Nephron progenitor cell (in vitro differentiated cells): ENCODE data around the gene MBLAC1.

Source experiments
- DNase-seq: peaks from one replicate; pipeline ENCODE4 v3.0.0; 2021
- H3K27ac Mint-ChIP-seq: 2 replicates; pipeline ENCODE4 v1.8.0; 2021; ENCODE audit warnings: mild to moderate bottlenecking, moderate library complexity, mixed read lengths
- H3K27me3 Mint-ChIP-seq: 2 replicates; pipeline ENCODE4 v1.8.0; 2021; ENCODE audit warnings: mild to moderate bottlenecking, low read depth, mixed read lengths; ENCODE audit not compliant: poor library complexity
- H3K36me3 Mint-ChIP-seq: 2 replicates; pipeline ENCODE4 v1.8.0; 2021; ENCODE audit warnings: low read depth, mixed read lengths
- H3K4me1 Mint-ChIP-seq: 2 replicates; pipeline ENCODE4 v1.8.0; 2021; ENCODE audit warnings: mixed read lengths
- H3K4me3 Mint-ChIP-seq: 2 replicates; pipeline ENCODE4 v1.8.0; 2021; ENCODE audit warnings: mild to moderate bottlenecking, moderate library complexity, mixed read lengths
- H3K9me3 Mint-ChIP-seq: 2 replicates; pipeline ENCODE4 v1.8.0; 2021; ENCODE audit warnings: mild to moderate bottlenecking, moderate library complexity, mixed read lengths
- TF ChIP-seq, protein P1 (sequence below): fragments of 200-600 bp; sonication (generic); IDR thresholded peaks from 2 replicates; pipeline ENCODE4 v1.5.0; 2021; ENCODE audit warnings: antibody characterized with exemption

Gene MBLAC1

DNA sequence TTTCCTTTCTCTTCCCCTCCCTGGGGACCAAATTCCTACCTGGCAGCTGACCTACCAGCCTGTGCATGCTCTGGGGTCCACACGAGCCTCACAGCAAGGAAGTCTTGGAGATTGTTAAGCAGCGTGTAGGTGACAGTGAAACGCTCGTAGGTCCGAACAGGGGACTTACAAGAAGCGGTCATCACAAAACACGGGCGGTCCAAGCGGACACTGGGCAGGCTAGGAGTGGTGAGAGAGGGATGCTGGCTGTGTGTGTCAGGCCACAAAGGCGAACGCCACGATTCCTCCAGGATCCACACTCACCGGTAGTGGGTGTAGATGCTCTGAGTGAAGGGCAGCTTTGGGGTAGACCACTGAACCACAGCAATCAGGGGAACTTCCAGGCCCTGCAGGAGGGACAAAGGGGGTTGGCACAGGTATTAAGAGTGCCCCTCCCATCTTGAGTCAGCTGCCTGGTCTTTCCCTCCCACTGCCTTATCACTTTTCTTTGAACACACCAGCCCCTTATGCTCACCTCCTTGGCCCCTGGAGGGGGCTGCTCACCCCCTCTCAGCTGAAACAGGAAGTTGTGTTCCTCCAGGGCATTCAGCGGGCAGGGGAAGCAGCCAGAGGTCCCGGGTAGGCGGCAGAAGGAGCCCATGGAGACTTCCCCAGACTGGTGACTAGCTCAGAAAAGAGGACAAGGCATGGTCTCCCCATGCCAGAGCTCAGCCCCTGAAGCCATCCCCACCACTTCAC, 29.7 kb downstream of the MBLAC1 start:
- TF ChIP-seq, protein P1, sequence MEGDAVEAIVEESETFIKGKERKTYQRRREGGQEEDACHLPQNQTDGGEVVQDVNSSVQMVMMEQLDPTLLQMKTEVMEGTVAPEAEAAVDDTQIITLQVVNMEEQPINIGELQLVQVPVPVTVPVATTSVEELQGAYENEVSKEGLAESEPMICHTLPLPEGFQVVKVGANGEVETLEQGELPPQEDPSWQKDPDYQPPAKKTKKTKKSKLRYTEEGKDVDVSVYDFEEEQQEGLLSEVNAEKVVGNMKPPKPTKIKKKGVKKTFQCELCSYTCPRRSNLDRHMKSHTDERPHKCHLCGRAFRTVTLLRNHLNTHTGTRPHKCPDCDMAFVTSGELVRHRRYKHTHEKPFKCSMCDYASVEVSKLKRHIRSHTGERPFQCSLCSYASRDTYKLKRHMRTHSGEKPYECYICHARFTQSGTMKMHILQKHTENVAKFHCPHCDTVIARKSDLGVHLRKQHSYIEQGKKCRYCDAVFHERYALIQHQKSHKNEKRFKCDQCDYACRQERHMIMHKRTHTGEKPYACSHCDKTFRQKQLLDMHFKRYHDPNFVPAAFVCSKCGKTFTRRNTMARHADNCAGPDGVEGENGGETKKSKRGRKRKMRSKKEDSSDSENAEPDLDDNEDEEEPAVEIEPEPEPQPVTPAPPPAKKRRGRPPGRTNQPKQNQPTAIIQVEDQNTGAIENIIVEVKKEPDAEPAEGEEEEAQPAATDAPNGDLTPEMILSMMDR = no peak
- Mint-ChIP-seq H3K9me3 (no peaks in the 10 kb centered on the region), H3K4me1 (peaks cover 52% of the 10 kb centered on the region), H3K27ac (peak overlapping the region; percentile 69), H3K4me3 (peak overlapping the region; percentile 86), H3K36me3 (peaks cover 20% of the 10 kb centered on the region), H3K27me3 (peaks cover 5% of the 10 kb centered on the region)
- no peak for DNase-seq

DNA sequence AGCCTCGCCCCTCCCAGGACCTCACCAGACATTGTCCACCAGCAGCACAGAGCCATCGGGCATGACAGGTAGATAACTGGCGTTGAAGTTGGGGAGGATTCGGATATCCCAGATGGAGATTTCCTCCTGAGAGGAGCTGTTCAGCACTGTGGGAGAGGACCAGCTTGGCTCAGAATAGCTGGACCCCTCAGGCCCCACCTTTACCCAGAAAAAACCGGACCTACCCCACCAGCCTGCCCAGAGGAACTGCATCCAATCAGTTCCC, 30.2 kb downstream of the MBLAC1 start:
- H3K36me3 Mint-ChIP-seq = peaks cover 20% of the 10 kb centered on the region
- H3K4me1 Mint-ChIP-seq = peaks cover 52% of the 10 kb centered on the region
- no peak for DNase-seq
- H3K9me3 Mint-ChIP-seq = no peaks in the 10 kb centered on the region
- H3K27ac Mint-ChIP-seq = peak overlapping the region; percentile 36
- H3K27me3 Mint-ChIP-seq = peaks cover 7% of the 10 kb centered on the region
- H3K4me3 Mint-ChIP-seq = peak overlapping the region; percentile 86
- TF ChIP-seq, protein P1 = no peak

DNA sequence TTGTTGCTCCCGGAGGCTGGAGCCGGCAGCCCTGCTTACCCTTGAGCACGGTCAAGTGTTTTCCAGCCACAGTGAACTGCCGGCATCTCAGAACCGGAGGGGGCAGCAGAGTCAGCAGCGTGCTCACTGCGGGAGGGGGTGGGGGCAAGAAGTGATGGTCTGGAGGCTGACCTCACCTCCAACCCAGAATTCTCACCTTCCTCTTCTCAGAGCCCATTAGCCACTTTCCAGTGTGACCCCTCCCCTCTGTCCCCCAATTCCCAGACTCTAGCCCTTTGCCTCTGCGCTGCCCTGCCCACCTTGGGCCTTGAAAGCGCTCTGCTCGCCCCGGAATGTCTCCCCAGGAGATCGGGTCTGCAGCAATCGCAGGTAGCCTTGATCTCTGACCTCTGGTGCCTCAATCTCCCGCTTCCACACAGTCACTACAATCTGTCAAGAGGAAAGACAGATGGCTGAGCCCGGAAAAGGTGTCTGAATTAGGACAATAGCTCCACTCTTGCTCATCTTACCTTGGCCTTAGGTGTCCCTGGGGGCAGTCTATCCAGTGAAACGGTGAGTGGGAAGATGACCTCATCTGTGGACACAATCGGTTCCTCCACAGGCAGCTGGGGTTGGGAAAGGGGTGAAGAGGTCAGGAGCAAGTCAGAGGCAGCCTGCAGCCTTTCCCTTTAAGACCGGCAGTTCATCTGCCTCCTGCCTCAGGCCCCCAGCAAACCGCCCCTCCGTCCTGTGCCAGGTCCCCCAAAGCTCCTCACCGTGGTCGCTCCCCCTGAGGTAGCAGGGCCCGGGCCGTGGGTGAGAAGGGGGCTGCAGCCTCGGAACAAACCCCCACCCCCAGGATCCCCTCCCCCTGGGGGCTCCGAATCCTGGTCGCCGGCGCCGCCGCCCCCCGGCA, 30.8 kb downstream of the MBLAC1 start:
- H3K4me3 Mint-ChIP-seq = peak overlapping the region; percentile 86
- H3K4me1 Mint-ChIP-seq = peaks cover 48% of the 10 kb centered on the region
- H3K27me3 Mint-ChIP-seq = peaks cover 7% of the 10 kb centered on the region
- H3K9me3 Mint-ChIP-seq = no peaks in the 10 kb centered on the region
- DNase-seq = no peak
- peak overlapping the region; percentile 96 for H3K27ac Mint-ChIP-seq
- TF ChIP-seq, protein P1 = no peak
- H3K36me3 Mint-ChIP-seq = peaks cover 17% of the 10 kb centered on the region

DNA sequence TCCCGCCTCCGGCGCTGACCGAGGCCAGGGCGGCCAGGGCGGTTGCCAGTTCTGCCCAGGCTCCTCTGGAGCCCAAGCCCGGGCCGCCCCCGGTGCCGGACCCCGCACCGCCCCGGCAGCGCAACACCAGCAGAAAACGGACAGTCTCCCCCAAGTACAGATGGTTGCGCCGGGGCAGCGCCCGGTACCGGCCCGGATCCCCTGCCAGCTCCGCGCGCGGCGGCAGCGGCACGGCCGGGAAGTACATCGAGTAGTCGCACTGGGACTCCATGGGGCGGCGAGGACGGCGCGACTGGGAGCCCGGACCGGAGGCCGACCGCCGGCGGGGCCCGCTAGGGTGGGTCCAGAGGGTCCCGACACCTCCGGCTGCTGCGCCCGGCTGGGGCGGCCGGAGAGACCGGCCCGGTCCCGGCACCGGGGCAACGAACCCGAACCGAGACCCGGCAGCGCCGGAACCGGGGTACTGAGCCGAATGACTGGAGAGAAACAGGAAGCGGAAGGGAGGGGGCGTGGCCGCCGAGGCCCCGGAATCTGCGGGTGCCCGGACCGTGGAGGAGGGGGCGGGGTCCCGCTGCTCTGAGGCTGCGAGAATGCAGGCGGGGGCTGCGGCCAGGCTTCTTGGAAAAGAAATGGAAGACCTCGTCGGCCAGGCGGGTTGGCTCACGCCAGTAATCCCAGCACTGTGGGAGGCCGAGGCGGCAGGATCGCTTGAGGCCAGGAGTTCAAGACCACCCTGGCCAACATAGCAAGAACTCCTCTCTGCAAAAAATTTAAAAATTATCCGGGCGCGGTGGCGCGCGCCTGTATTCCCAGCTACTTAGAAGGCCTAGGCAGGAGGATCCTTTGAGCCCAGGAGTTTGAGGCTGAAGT, 31.7 kb downstream of the MBLAC1 start, which contains the start of gene TRAPPC14:
TRAPPC14 (minus strand) TSS at position 495 of the 870 bp plus-strand sequence; CDS start at position 271, 224 bp downstream.
- Mint-ChIP-seq H3K4me3 (peak within 1 kb of the TSS; percentile 86), H3K27ac (peak within 1 kb of the TSS; percentile 96), H3K4me1 (peaks cover 42% of the 10 kb centered on the region), H3K27me3 (peaks cover 8% of the 10 kb centered on the region), H3K9me3 (no peaks in the 10 kb centered on the region), H3K36me3 (peaks cover 12% of the 10 kb centered on the region)
- TF ChIP-seq, protein P1 = no peak
- peak; percentile 99 for DNase-seq

DNA sequence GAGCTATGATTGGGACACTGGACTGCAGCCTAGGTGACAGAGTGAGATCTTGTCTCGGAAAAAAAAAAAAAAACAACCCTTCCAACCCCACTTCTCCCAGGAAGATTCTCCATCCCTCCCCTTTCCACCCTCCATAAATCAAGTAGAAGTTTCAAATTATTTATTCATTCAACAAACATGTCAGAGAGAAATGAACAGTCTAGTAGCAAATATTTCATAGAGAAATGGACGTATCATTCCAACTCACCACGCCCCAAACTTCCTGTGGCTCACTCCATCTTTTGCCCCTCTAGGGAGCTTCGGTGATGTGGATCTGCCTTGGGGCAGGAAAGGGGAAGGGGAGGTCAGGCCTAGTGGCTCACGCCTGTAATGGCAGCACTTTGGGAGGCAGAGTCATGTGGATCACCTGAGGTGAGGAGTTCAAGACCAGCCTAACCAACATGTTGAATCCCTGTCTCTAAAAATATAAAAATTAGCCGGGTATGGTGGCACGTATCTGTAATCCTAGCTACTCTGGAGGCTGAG, 32.4 kb downstream of the MBLAC1 start:
- H3K27ac Mint-ChIP-seq = no peak overlapping the region
- H3K27me3 Mint-ChIP-seq = peaks cover 14% of the 10 kb centered on the region
- TF ChIP-seq, protein P1 = no peak
- no peak for DNase-seq
- H3K9me3 Mint-ChIP-seq = no peaks in the 10 kb centered on the region
- H3K4me3 Mint-ChIP-seq = peak overlapping the region; percentile 80
- H3K4me1 Mint-ChIP-seq = peaks cover 35% of the 10 kb centered on the region
- peaks cover 12% of the 10 kb centered on the region for H3K36me3 Mint-ChIP-seq
